Cerebellar nuclear complex (tissue), 1 donor: Measurements from ENCODE around the gene TRAIP.
"Not testable (repeated sequence)": the region's sequence is repeated elsewhere in the genome, so short reads cannot be mapped to it uniquely, and the experiment has no call there.

Experiments
- DNase-seq, 2 experiments: peaks; one replicate each; lab custom pipeline; 2025; lab: John Stamatoyannopoulos, UW

Gene TRAIP

GRCh38 chr3:49823131-49823530, 33.2 kb downstream of the TRAIP start:
- DNase-seq, result not testable (repeated sequence)

- no peak for DNase-seq
Measured at GRCh38 chr3:49813497-49814174, 42.7 kb downstream of the TRAIP start, which contains the start of gene UBA7. Gene UBA7 (minus strand): TSS chr3:49813953. CDS start chr3:49813787, 166 bp downstream.

GRCh38 chr3:49812916-49813496, 43.4 kb downstream of the TRAIP start:
- no peak for DNase-seq

- no peak for DNase-seq
Measured at GRCh38 chr3:49807431-49808114, 48.8 kb downstream of the TRAIP start.

- DNase-seq, result no peak
Measured at GRCh38 chr3:49806850-49807249, 49.5 kb downstream of the TRAIP start.

- no peak for DNase-seq
Measured at GRCh38 chr3:49805897-49806701, 50.3 kb downstream of the TRAIP start.

GRCh38 chr3:49805367-49805782, 51.0 kb downstream of the TRAIP start:
- DNase-seq, result peak in 1 of 2 experiments; percentile 36

- no peak for DNase-seq
Measured at GRCh38 chr3:49804141-49805041, 52.0 kb downstream of the TRAIP start.

- no peak for DNase-seq
Measured at GRCh38 chr3:49803465-49804140, 52.8 kb downstream of the TRAIP start.

GRCh38 chr3:49802719-49803464, 53.5 kb downstream of the TRAIP start, which contains the start of gene INKA1:
Gene INKA1 (plus strand): TSS chr3:49803261. CDS start chr3:49803393, 132 bp downstream.
- peak; percentile 11 to 66 for DNase-seq

GRCh38 chr3:49801160-49801559, 55.2 kb downstream of the TRAIP start:
- no peak for DNase-seq

GRCh38 chr3:49799761-49800160, 56.6 kb downstream of the TRAIP start, which contains the start of gene CDHR4:
Gene CDHR4 (minus strand): TSS chr3:49799873. CDS start chr3:49799812, 61 bp downstream.
- DNase-seq, result no peak

- no peak for DNase-seq
Measured at GRCh38 chr3:49799105-49799504, 57.3 kb downstream of the TRAIP start.

GRCh38 chr3:49794926-49795905, 61.1 kb downstream of the TRAIP start:
- no peak for DNase-seq

- no peak for DNase-seq
Measured at GRCh38 chr3:49794431-49794830, 61.9 kb downstream of the TRAIP start.

- no peak for DNase-seq
Measured at GRCh38 chr3:49793486-49794085, 62.8 kb downstream of the TRAIP start.

GRCh38 chr3:49792371-49793150, 63.8 kb downstream of the TRAIP start:
- DNase-seq, result no peak
